Mononuclear cell (primary cell): ENCODE measurements around the gene FAM83B. TPM values are rescaled to one million over a fixed set of nuclear protein-coding genes. Genes with fewer than 3 reads are reported as not detected.
"Not testable (repeated sequence)": the region's sequence is repeated elsewhere in the genome, so short reads cannot be mapped to it uniquely, and the experiment has no call there.

Source experiments
- H3K27me3 ChIP-seq: 2 replicates; pipeline ENCODE4 v1.6.0; 2011; ENCODE audit warnings: low read length, control low read depth; ENCODE audit not compliant: insufficient read depth
- H3K4me1 ChIP-seq: 2 replicates; pipeline ENCODE4 v1.5.1; 2011; ENCODE audit warnings: mild to moderate bottlenecking, low read length, control low read depth; ENCODE audit not compliant: insufficient read depth
- H3K4me3 ChIP-seq: 2 replicates; pipeline ENCODE4 v1.5.1; 2011; ENCODE audit warnings: mild to moderate bottlenecking, low read length, moderate library complexity
- H3K9me3 ChIP-seq: 2 replicates; pipeline ENCODE4 v1.5.1; 2011; ENCODE audit warnings: low read depth, mild to moderate bottlenecking, control low read depth, low read length
- total RNA-seq: library from RNA; depleted of rRNA; stranded (reverse); fragments of >200 nt; gene quantifications from one replicate; pipeline ENCODE4 v1.2.3, GENCODE V29; 2012

FAM83B gene
- total RNA-seq, 1 donor: not detected

DNA sequence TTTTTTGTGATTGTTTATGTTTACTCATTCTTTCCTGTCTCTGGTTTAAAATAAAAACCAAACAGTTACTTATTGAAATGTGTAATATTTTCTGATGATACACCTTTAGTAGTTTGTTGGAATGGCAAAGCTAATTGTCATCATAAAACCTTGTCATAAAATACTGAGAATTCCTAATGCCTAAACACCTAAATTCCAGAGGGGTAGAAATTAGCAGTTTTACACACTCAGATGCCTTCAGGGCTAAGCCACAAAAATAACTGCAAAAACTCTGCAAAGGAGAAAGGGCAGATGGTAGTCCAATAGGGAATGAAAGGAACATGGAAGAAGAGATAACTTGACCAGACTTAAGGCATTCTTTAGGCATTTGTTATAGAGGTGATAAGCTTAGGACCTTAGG is 30.3 kb downstream of the FAM83B start:
- Histone ChIP-seq H3K9me3 (no peaks in the 10 kb centered on the region), H3K27me3 (no peaks in the 10 kb centered on the region), H3K4me1 (no peaks in the 10 kb centered on the region), H3K4me3 (no peak overlapping the region)

DNA sequence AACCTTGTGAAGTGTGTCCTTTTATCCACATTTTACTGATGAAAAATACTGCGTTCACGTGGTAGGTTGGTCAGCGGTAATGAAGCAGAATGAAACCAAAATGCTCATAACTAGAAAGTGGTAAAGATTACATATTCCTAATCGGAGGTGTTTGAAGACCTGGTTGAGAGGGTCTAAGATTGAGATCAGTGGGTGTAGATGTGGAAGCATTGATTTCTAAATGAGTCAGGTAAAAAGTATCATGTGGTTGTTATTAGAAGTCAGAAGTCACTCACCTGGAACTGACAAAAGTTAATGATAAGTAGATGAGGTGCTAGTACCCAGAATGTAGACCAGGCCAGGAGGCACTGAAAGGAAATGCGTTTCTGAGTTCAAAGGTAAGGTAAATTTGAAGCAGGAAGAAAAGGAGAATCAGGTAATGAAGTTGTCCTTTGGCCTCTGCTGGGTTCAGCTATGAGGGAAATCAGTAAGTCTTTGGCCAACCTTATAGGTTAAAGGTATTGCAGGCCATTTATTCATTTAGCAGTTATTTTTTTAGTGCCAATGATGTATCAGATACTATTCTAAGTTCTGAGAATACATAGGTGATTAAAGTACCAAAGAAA is 31.2 kb downstream of the FAM83B start:
- no peak overlapping the region for H3K4me3 ChIP-seq
- H3K27me3 ChIP-seq: no peaks in the 10 kb centered on the region
- no peaks in the 10 kb centered on the region for H3K4me1 ChIP-seq

DNA sequence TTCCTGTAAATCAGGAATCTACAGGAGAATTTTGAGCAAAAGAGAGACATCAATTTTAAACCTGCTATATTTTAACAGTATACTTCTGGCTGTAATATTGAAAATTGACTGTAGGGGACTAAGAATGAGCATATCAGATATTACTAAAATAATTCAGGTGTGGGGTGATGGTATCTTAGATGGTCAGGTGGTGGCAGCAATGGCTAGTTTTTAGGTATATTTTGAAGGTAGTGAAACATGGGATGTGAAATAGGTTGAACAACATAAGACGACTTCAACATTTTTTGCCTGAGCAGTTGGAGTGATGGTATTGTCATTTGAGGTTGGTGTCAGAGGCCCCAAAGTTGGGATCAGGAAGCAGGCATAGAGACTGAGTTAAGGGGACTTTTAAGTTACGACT is 32.1 kb downstream of the FAM83B start:
- no peaks in the 10 kb centered on the region for H3K4me1 ChIP-seq
- no peaks in the 10 kb centered on the region for H3K9me3 ChIP-seq
- H3K4me3 ChIP-seq: no peak overlapping the region
- H3K27me3 ChIP-seq: no peaks in the 10 kb centered on the region

More for the DNA sequence above, 31.2 kb downstream of the FAM83B start:
- H3K9me3 ChIP-seq: no peaks in the 10 kb centered on the region

DNA sequence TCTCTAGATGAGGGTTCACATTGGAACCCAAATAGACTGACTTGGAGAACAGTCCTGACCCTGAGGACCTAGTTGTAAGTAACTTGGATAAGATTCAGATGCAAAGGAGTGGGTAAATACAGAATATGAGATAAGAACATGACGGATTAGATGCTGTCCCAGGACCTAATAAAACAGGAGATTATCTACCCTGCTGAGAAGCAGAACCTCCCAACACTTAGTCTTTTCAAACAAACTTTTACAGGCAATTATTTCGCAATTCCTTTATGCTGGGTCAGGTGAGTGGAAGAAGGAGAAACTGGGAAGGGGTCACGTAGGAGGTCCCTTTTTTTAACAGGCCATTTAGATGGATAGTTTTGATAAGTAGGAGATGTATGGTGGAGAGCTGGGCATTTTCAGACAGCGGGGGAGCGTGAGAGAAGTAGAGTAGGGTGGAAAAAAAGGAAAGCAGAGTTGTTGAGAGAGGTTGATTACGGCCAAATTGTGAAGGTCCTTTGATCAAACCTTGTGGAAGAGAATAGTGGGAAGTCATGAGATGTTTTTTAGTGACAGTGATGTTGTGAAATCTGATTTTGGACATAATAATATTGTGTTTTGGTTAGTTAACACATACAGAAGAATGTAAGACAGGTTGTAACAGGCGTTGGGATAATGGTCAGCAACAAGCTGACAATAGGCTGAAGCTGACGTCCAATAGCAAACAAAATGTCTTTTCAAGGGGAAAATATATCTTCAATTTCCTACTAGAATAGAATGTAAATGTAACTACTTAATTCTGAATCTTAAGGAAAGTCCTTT is 32.8 kb downstream of the FAM83B start:
- H3K4me1 ChIP-seq: no peaks in the 10 kb centered on the region
- H3K4me3 ChIP-seq: no peak overlapping the region
- H3K9me3 ChIP-seq: no peaks in the 10 kb centered on the region
- no peaks in the 10 kb centered on the region for H3K27me3 ChIP-seq

DNA sequence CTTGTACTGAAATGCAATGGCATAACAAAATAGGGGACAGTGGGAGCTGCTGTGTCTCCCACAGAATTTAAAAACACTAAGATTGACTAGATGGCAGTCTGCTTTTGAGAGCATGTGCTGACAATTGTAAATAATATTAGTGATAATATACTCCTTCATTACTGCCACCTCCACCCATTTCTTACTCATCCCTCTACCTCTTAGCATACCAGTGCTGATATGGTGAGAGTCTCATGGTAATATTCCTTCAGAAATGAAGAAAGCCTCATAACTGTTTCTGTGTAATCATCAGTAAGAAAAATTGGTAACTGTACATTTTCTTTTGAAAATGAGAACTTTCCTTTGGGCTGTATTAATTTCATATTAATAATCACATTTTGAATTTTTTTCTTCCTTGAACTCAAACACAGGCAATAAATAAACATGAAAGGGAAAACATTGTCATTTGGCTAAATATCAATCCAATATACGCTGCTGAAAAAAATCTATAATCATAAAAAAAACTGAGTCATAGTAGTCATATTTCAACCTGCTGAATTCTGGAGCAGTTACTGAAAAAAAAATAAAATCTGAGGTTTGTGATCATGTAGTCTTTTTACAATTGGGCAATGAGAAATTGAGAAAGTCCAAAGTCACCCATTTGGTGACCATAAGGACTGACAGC is 34.6 kb downstream of the FAM83B start:
- H3K4me1 ChIP-seq: no peaks in the 10 kb centered on the region
- no peaks in the 10 kb centered on the region for H3K9me3 ChIP-seq
- H3K27me3 ChIP-seq: no peaks in the 10 kb centered on the region
- H3K4me3 ChIP-seq: no peak overlapping the region

DNA sequence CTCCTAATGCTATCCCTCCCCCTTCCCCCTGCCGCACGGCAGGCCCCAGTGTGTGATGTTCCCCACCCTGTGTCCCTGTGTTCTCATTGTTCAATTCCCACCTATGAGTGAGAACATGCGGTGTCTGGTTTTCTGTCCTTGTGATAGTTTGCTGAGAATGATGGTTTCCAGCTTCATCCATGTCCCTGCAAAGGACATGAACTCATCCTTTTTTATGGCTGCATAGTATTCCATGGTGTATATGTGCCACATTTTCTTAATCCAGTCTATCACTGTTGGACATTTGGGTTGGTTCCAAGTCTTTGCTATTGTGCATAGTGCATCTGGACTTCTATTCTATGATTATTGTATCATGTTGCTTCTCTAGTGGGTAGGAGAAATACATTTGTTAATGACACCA is 35.3 kb downstream of the FAM83B start:
- not testable (repeated sequence) for H3K27me3 ChIP-seq, H3K4me1 ChIP-seq, H3K9me3 ChIP-seq, H3K4me3 ChIP-seq

DNA sequence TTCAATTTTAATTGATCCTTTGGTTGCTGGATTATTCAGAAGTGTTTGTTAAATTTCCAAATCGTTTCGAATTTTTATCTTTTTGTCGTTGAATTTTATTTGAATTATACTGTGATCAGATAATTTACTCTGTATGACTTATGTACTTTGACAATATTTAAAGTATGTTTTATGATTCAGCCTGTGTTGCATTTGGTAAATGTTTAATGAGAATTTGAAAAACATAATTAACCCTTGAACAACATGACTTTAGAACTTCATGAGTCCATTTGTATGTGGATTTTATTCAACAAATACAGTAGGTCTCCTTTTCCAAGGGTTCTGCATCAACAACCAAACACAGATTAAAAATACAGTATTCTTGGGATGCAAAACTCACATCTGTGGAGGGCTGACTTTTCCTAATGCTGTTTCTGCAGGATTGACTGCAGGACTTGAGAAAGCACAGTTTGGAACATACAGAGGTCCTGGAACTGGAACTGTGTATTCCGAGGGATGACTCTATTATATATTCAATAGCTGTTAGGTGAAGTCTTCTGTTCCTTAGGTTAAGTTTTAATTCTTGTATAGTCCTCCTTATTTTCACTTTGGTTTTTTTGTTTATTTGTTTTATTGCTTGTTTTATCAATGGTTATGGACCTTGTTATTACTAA is 40.5 kb downstream of the FAM83B start:
- Histone ChIP-seq H3K4me3 (no peak overlapping the region), H3K9me3 (no peaks in the 10 kb centered on the region), H3K27me3 (no peaks in the 10 kb centered on the region), H3K4me1 (no peaks in the 10 kb centered on the region)

DNA sequence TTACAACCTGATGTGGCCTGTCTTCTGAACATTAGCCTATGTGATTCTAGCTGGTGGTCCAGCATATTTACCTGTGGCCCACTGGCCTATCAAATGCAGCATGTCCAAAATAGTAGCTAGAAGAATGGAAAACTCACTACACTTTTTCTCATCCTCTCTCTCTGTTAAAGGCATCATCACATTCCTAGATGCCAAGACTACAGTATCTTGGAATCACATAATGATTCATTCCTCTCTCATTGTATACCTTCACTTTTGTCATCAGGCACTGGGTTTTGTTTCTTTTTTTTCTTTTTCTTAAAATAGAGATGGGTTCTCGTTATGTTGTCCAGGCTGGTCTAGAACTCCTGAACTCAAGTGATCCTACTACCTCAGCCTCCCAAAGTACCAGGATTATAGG is 45.0 kb downstream of the FAM83B start:
- Histone ChIP-seq H3K4me3 (no peak overlapping the region), H3K27me3 (no peaks in the 10 kb centered on the region), H3K9me3 (no peaks in the 10 kb centered on the region), H3K4me1 (no peaks in the 10 kb centered on the region)

DNA sequence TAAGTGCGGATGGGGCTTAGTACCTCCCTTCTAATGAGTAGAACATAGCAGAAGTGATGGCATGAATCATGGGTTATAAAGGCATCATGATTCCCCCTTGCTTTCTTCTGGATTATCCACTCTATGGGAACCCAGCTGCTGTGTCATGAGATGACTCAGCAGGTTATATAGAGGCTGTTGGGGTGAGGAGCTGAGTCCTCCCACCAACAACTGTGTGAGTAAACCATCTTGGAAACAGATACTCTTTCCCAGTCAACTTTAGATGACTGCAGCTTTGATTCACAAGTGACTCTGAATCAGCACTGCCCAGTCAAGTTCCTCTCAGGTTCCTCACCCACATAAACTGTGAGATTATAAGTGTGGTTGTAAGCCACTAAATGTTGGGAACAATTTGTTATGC is 46.3 kb downstream of the FAM83B start:
- Histone ChIP-seq H3K4me1 (no peaks in the 10 kb centered on the region), H3K4me3 (no peak overlapping the region), H3K9me3 (no peaks in the 10 kb centered on the region), H3K27me3 (no peaks in the 10 kb centered on the region)

DNA sequence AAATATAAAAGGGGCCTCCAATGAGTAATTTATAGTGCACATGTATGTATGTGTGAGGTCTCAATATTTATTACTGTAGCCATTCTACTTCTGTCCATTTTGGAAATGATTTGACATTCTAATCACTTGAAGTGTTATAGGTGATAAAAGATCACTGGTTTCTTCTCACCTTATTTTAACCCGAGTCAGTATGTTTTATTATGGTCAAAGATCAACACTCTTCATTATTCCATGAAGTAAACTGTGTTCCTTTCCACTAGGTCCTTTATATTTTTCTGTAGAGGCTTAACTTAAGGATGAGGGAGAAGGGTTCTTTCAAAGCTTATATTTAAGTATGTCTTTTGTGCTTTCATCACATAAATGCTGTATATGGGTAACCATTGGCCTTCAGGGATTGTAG is 47.2 kb downstream of the FAM83B start:
- Histone ChIP-seq H3K27me3 (no peaks in the 10 kb centered on the region), H3K9me3 (no peaks in the 10 kb centered on the region), H3K4me1 (no peaks in the 10 kb centered on the region), H3K4me3 (no peak overlapping the region)

DNA sequence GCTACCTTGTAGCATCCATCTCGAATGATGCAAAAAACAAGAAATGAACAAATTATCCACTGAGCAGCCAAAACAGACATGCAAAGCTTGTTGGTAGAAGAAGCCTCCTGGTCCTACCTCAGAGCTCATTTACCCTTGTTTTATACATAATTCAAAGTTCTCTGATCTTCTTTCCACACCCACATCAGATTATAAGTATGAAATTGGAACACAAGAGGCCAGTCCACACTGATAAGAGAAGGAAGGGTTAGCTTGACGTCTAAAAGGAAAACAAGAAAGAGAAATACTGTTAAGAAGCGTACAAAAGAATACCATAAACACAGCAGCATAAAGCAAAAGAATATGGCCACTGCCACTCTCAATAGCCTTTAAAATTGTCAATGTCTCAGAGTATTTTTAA is 49.7 kb downstream of the FAM83B start:
- H3K4me3 ChIP-seq: no peak overlapping the region
- H3K9me3 ChIP-seq: no peaks in the 10 kb centered on the region
- no peaks in the 10 kb centered on the region for H3K4me1 ChIP-seq
- H3K27me3 ChIP-seq: no peaks in the 10 kb centered on the region

DNA sequence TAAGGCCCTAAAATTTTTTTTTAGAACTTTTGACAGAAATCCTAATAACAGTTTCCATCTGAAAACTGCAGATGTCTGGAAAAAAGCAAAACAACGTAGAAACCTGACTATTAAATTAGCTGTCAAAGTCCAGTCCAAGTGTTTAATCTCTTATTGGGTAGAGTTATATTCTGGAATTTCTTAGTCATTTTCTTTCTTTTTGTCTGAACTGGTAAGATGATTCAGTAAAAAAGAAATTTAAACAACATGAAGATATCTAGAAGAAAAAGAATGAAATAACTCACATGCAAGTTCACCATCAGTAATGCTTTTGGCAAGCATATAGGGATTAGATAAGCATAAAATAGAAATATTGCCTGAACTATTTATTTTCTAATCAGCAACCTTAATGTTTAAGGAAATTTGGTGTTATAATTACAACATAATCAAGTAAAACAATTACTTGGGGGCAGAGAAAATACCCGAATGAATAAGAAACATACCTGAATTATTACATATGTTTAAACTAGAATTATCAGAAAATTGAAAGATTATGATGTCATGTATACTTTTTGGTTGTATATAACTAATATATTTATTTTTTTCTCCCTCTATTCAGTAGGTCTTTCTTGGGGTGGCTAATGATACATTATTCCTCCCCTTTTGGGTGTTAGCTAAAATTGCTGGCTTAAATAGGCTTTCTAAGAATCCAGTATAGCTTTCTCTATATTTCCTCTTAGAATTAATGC is 51.1 kb downstream of the FAM83B start:
- no peaks in the 10 kb centered on the region for H3K9me3 ChIP-seq
- H3K4me3 ChIP-seq: no peak overlapping the region
- H3K27me3 ChIP-seq: no peaks in the 10 kb centered on the region
- H3K4me1 ChIP-seq: no peaks in the 10 kb centered on the region

DNA sequence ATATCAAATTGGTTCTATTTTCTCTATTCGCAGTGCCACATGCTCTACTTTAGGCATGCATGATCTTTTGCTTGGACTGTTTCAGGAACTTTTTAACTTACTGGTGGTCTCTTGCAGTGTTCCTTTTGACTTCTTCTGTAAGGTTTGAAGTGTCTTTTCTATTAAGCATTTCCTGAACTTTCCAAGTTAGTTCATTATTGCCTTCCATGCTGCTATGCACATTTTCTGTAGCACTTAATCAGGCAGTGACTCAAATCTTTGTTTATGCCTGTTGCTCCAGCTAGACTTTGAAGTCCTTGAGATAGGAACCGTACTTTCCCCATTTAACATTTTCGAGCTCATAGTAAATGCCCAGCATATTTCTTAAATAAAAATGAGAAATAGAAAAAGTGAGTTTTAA is 52.2 kb downstream of the FAM83B start:
- H3K4me1 ChIP-seq: no peaks in the 10 kb centered on the region
- no peaks in the 10 kb centered on the region for H3K9me3 ChIP-seq
- no peak overlapping the region for H3K4me3 ChIP-seq
- no peaks in the 10 kb centered on the region for H3K27me3 ChIP-seq

DNA sequence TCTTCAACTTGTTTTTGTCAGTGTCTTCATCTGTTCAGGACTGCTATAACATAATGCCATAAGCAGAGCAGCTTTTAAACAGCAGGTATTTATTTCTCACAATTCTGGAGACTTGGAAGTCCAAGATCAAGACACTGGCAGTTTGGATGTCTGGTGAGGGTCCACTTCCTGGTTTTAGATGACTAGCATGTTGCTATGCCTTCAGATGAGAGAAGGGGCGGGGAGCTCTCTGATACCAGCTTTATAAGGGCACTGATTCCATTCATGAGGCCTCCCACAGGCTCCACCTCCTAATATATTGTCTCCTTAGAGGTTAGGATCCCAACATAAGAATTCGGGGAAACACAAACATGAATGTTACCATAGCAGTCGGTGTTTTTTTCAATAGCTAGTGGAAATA is 52.9 kb downstream of the FAM83B start:
- H3K4me3 ChIP-seq: no peak overlapping the region
- H3K4me1 ChIP-seq: no peaks in the 10 kb centered on the region
- H3K9me3 ChIP-seq: no peaks in the 10 kb centered on the region

DNA sequence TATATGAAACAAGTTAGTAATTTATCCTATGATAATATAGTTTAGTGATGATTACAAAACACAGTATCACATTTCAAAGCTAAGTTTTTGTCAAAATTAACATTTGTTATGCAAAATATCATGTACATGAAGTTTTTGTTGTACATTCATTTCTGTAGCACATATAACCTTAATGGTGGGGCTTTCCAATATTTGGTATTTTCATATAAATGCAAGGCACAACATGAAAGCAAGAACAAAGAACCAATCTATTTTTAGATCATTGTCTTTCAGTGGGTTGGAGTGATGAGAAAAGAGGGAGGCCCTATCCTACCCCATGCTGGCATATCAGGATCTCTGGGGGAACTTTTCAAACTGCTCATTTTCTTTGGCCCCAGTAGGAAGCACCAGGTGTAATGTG is 53.4 kb downstream of the FAM83B start:
- no peak overlapping the region for H3K4me3 ChIP-seq
- no peaks in the 10 kb centered on the region for H3K9me3 ChIP-seq
- H3K27me3 ChIP-seq: no peaks in the 10 kb centered on the region
- no peaks in the 10 kb centered on the region for H3K4me1 ChIP-seq

More for the DNA sequence above, 52.9 kb downstream of the FAM83B start:
- H3K27me3 ChIP-seq: no peaks in the 10 kb centered on the region
